GM21737 (cell line): ENCODE data around the gene RAD9A.

ENCODE experiments used
- ATAC-seq: cut with Tn5 transposase; IDR thresholded peaks from one replicate; pipeline ENCODE4 v1.9.1; 2021; ENCODE audit warnings: mild to moderate bottlenecking, moderate library complexity; ENCODE audit not compliant: unreplicated experiment

RAD9A gene

GRCh38 chr11:67356864-67357561 lies 34.8 kb upstream of the RAD9A start:
- no peak for ATAC-seq

- no peak for ATAC-seq
Observed at GRCh38 chr11:67357831-67358670, 33.7 kb upstream of the RAD9A start.

GRCh38 chr11:67364169-67364568 lies 27.6 kb upstream of the RAD9A start:
- ATAC-seq, result no peak

GRCh38 chr11:67364783-67365722 lies 26.7 kb upstream of the RAD9A start:
- ATAC-seq, result no peak

DNA sequence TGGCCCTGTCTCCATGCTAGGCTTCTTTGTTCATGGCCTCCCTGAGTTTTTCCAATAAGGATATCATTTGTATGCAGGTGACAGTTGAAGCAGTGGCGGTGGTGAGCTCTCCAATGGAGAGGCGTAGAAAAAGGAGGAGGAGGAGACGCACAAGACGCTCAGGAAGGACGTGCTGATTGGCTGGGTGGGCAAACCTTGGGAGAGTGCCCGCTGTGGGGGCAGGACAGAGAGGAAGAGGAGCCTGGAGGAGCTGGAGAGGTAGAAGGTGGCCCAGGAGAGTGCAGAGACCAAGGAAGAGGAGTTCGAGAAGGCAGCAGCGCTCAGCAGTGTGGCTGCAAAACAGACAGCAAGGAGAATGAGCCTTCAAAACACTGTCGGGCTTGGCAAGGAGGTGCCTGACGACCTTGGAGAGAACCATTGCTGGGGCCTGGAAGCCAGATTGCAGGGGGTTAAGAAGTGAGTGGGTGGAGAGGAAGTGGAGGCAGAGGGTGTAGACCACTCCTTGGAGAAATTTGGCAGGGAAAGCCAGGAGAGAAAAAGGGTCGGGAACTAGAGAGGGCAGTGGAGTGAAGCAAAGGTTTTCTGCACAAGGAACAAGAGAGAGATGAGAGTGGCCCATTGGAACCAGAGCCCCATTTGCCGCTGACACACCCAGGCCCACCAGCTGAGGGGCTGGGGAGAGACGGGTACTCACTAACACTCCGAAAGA lies 25.9 kb upstream of the RAD9A start:
- no peak for ATAC-seq

DNA sequence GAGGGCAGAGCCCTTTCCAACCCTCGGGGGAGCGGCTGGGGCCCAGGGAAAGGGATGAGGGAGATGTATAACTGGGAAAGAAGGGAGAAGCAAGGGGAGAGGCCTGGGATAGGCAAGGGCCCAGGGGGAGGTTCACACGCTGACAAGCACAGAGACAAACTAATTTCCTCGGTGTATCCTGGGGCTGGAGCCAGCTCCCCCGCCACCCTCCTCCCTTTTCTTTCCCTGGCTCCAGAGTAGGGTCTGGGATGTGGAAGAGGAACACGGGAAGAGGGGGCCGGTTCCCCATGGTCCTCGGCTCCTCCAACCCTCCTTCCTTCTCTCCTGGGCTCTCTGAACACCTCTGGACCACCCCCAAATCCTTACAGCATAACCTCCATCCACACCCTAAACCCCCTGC lies 25.2 kb upstream of the RAD9A start:
- ATAC-seq, result no peak

- no peak for ATAC-seq
Observed at GRCh38 chr11:67366961-67367760, 24.6 kb upstream of the RAD9A start.

- ATAC-seq, result no peak
Observed at GRCh38 chr11:67367761-67368227, 24.0 kb upstream of the RAD9A start.

DNA sequence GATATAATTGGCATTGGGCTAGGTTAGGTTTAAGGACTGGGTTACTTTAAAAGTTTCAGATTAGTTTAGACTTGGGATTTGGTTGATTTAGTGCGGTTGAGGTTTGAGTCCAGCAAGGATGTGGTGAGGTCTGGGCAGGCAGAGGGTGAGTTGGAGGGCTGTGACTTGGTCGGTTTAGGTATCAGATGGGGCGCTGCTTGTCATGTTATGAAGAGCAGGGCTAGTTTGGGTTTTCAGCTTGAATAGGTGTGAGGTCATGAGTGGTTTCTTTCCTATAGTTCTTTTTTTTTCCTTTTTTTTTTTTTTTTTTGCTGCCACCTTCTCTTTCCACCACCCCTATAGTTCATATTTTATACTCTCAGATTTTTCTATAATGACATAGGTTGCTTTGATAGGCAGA lies 23.2 kb upstream of the RAD9A start:
- ATAC-seq, result no peak

GRCh38 chr11:67369275-67369674 lies 22.5 kb upstream of the RAD9A start:
- no peak for ATAC-seq

GRCh38 chr11:67369801-67370284 lies 21.9 kb upstream of the RAD9A start:
- no peak for ATAC-seq

DNA sequence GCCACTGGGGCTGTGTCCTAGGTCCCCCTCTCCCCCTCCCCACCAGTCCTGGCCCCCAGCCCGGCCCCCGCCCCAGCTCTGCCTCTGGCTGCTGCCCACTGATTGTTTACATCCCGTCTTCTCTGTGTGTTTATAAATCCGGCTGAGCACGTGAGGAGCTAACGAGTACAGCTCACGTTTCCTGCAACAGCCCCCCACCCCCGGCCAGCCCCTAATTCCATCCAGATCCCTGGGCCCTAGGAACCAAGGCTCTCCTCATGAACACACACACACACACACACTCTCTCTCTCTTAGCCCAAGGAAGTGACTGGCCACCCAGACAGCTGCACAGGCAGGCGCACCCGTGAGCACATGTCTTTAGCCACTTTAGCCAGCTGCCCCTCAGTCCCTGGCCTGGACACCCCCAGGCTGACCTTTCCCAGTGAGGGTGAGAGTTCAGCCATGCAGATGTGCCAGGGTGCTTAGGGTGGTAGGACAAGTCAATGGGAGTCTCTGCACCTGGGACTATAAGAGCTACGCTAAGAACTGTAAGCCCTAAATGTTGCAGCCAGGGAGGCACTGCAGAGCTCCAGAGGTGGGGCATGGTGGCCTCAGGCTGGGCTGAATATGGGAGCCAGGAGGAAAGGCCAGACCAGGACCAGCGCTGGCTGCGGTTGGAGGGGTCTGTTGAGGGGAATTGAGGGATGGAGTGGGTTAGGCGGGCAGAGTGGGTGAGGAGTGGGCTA lies 21.3 kb upstream of the RAD9A start:
- ATAC-seq, result no peak

GRCh38 chr11:67371189-67371910 lies 20.4 kb upstream of the RAD9A start:
- ATAC-seq, result no peak

DNA sequence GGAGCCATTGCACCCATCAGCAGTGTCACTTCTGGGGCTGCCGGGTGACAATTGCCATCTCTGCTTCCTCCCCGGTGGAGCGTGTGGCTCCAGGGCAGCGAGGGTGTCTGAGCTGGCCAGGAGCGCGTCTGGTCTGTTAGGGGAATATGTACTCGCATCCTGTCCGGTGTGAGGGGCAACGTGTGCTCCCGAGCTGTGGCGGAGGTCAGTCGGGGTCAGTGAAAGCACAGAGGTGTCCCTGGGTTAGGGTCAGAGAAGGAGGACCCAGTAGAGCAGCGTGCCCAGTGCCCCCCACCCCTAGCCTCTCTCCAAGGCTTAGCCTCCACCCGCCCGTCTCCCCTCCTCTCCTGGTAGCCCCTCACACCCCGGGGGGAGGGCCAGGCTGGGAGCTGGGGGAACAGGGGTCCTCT lies 19.9 kb upstream of the RAD9A start:
- no peak for ATAC-seq

- ATAC-seq, result no peak
Observed at GRCh38 chr11:67372321-67372992, 19.3 kb upstream of the RAD9A start.

GRCh38 chr11:67372993-67373647 lies 18.7 kb upstream of the RAD9A start, which contains the start of gene CLCF1:
CLCF1 (minus strand) TSS chr11:67373598; CDS start chr11:67373539, 59 bp downstream.
- no peak for ATAC-seq
